ENCODE results near the gene SET. TPM values are rescaled to one million over a fixed set of nuclear protein-coding genes. Genes with fewer than 3 reads are reported as not detected.

SET gene
- total RNA-seq, 1 experiment from 2014 or later, result 1,009 TPM

DNA sequence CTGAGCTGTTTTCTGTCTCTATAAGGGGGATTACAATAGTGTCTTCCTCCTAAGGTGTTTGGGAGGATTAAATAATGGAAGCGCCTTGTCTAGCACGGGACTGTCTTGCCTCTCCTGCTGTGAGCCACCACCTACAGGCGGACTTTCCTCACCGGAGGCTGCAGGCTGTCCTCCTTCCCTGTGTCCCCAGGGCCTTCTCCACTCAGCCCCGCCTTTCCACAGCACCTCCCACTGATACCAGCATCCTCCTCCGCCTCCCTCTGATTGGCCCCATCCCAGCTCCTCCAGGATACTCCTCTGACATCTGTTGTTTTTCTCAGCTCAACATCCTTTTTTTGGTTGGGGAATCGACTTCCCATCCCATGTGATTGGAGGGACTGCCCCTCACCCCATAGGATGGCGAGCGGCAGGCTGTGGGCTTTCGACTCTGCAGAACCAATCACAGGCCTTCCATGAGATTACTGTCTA, 35.8 kb downstream of the SET start:
- intact Hi-C loops (cut with micrococcal nuclease; ENCODE audit: unreplicated experiment), result no loop called here
- Histone ChIP-seq H3K9me3 (ENCODE audit: low read depth, low read length, poor library complexity, severe bottlenecking) (no peaks in the 10 kb centered on the region), H3K36me3 (ENCODE audit: insufficient read depth, low read length, poor library complexity, severe bottlenecking) (peaks cover 6% of the 10 kb centered on the region), H3K4me3 (ENCODE audit: low read depth, low read length, poor library complexity, severe bottlenecking) (peak overlapping the region; percentile 66), H3K27me3 (replicated peaks; ENCODE audit: insufficient read depth, low read depth, low read length, poor library complexity) (no peaks in the 10 kb centered on the region), H3K4me1 (ENCODE audit: insufficient read depth, low read length, poor library complexity, severe bottlenecking) (peaks cover 29% of the 10 kb centered on the region), H3K27ac (ENCODE audit: low read depth, low read length, poor library complexity, severe bottlenecking) (peak overlapping the region; percentile 67)
- BruUV-seq (replicated peaks), result no TSS peak
- no peak for TF ChIP-seq EZH2 (IDR thresholded peaks at IDR 0.05; ENCODE audit: borderline replicate concordance, low read depth, low read length, poor library complexity, severe bottlenecking)
- TF ChIP-seq, protein P1, sequence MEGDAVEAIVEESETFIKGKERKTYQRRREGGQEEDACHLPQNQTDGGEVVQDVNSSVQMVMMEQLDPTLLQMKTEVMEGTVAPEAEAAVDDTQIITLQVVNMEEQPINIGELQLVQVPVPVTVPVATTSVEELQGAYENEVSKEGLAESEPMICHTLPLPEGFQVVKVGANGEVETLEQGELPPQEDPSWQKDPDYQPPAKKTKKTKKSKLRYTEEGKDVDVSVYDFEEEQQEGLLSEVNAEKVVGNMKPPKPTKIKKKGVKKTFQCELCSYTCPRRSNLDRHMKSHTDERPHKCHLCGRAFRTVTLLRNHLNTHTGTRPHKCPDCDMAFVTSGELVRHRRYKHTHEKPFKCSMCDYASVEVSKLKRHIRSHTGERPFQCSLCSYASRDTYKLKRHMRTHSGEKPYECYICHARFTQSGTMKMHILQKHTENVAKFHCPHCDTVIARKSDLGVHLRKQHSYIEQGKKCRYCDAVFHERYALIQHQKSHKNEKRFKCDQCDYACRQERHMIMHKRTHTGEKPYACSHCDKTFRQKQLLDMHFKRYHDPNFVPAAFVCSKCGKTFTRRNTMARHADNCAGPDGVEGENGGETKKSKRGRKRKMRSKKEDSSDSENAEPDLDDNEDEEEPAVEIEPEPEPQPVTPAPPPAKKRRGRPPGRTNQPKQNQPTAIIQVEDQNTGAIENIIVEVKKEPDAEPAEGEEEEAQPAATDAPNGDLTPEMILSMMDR (conservative IDR thresholded peaks at IDR 0.05; ENCODE audit: low read depth, low read length), result no peak
- DNase-seq (ENCODE audit: low spot score), result peak; percentile 88
- POLR2A ChIA-PET (ENCODE audit: low non-redundant PET), result interaction anchor here (0.6 kb wide), 1 partner anchor 1436 kb away, joined by 4 read pairs; no protein-coding TSS in a partner anchor
- CTCF ChIA-PET, result interaction anchor here (0.6 to 1.3 kb wide), 3 partner anchors 23 to 155 kb away, joined by 3 to 5 read pairs (median 3); partner anchors contain the start of gene PKN3

DNA sequence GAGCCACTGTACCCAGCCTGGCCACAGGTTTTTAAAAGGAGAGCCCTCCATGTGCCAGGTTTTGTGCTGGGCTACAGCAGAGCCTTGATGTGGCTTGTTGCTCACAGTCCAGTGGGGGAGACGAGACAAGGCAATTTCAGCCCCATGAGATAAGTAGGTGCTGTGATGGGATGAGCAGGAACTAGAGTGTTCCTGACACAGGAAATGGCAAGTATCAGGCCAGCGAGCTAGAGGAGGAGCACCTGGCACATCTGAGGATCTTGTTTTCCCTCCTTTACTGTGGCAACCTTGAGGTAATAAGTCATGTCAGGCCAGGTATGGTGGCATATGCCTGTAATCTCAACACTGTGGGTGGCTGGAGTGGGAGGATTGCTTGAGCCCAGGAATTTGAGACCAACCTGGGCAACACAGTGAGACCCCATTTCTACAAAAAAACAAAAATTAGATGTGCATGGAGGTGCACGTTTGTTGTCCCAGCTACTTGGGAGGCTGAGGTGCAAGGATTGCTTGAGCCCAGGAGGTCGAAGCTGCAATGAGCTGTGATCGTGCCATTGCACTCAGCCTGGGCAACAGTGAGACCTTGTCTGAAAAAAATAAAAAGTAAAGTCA, 38.7 kb downstream of the SET start:
- BruUV-seq (replicated peaks), result no TSS peak
- CTCF ChIA-PET, result no interaction called here
- Histone ChIP-seq H3K27ac (ENCODE audit: low read depth, low read length, poor library complexity, severe bottlenecking) (no peak overlapping the region), H3K4me1 (ENCODE audit: insufficient read depth, low read length, poor library complexity, severe bottlenecking) (peaks cover 29% of the 10 kb centered on the region), H3K36me3 (ENCODE audit: insufficient read depth, low read length, poor library complexity, severe bottlenecking) (no peaks in the 10 kb centered on the region), H3K27me3 (replicated peaks; ENCODE audit: insufficient read depth, low read depth, low read length, poor library complexity) (no peaks in the 10 kb centered on the region), H3K9me3 (ENCODE audit: low read depth, low read length, poor library complexity, severe bottlenecking) (no peaks in the 10 kb centered on the region), H3K4me3 (ENCODE audit: low read depth, low read length, poor library complexity, severe bottlenecking) (no peak overlapping the region)
- intact Hi-C loops (cut with micrococcal nuclease; ENCODE audit: unreplicated experiment), result no loop called here
- DNase-seq (ENCODE audit: low spot score), result no peak
- POLR2A ChIA-PET (ENCODE audit: low non-redundant PET), result no interaction called here
- no peak for TF ChIP-seq EZH2 (IDR thresholded peaks at IDR 0.05; ENCODE audit: borderline replicate concordance, low read depth, low read length, poor library complexity, severe bottlenecking)
- TF ChIP-seq, protein P1 (conservative IDR thresholded peaks at IDR 0.05; ENCODE audit: low read depth, low read length), result no peak

DNA sequence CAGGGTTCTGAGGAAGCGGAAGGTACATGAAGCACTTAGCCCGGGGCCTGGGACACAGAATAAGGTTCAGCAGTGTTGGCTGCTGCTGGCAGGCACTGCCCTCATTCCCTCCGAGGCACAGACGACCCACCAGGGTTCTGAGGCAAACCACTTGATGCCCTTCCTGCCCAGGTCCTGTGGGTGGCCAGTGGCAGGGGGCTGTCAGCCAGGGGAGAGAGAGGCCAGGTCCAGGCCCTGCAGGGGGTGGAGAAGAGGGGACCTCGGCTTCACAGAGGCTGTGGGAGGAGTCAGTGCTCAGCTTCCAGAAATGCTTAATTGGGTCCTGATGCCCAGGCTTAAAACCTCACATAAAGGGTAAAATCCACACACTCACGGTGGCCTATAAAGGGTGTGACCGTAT, 39.3 kb downstream of the SET start:
- ChIA-PET POLR2A (ENCODE audit: low non-redundant PET) (interaction anchor here (0.5 kb wide), 1 partner anchor 49 kb away, joined by 3 read pairs; no protein-coding TSS in a partner anchor), CTCF (interaction anchor here (0.5 to 0.6 kb wide), 2 partner anchors 19 to 151 kb away, joined by 3 to 4 read pairs; no protein-coding TSS in a partner anchor)
- intact Hi-C loops (cut with micrococcal nuclease; ENCODE audit: unreplicated experiment), result no loop called here
- no peak overlapping the region for H3K4me3 ChIP-seq (ENCODE audit: low read depth, low read length, poor library complexity, severe bottlenecking)
- H3K4me1 ChIP-seq (ENCODE audit: insufficient read depth, low read length, poor library complexity, severe bottlenecking), result peaks cover 29% of the 10 kb centered on the region
- TF ChIP-seq, protein P1 (conservative IDR thresholded peaks at IDR 0.05; ENCODE audit: low read depth, low read length), result no peak
- no peak for TF ChIP-seq EZH2 (IDR thresholded peaks at IDR 0.05; ENCODE audit: borderline replicate concordance, low read depth, low read length, poor library complexity, severe bottlenecking)
- no peaks in the 10 kb centered on the region for H3K9me3 ChIP-seq (ENCODE audit: low read depth, low read length, poor library complexity, severe bottlenecking)
- no peaks in the 10 kb centered on the region for H3K36me3 ChIP-seq (ENCODE audit: insufficient read depth, low read length, poor library complexity, severe bottlenecking)
- H3K27me3 ChIP-seq (replicated peaks; ENCODE audit: insufficient read depth, low read depth, low read length, poor library complexity), result no peaks in the 10 kb centered on the region
- BruUV-seq (replicated peaks), result no TSS peak
- no peak overlapping the region for H3K27ac ChIP-seq (ENCODE audit: low read depth, low read length, poor library complexity, severe bottlenecking)
- DNase-seq (ENCODE audit: low spot score), result no peak

Measured in A673 (cell line).